Sigmoid colon (tissue), 3 donors: ENCODE measurements around the gene GPC5.

Experiments
- POLR2A ChIP-seq, 2 donors: fragments of 450-650 bp; IDR thresholded peaks; one replicate each; pipeline ENCODE4 v1.6.1; 2016; ENCODE audit warnings: antibody characterized with exemption in 2 of 2, mild to moderate bottlenecking in 2 of 2, moderate library complexity in 2 of 2
- TF ChIP-seq, protein P1 (sequence below), 4 experiments: fragments of 450-650 bp in 3 of 4; fragments of 200-600 bp in 1 of 4; IDR thresholded peaks; one replicate each; pipeline ENCODE4 v1.5.1; 2016 to 2019; ENCODE audit warnings: antibody characterized with exemption in 4 of 4, mild to moderate bottlenecking in 3 of 4, moderate library complexity in 2 of 4

DNA sequence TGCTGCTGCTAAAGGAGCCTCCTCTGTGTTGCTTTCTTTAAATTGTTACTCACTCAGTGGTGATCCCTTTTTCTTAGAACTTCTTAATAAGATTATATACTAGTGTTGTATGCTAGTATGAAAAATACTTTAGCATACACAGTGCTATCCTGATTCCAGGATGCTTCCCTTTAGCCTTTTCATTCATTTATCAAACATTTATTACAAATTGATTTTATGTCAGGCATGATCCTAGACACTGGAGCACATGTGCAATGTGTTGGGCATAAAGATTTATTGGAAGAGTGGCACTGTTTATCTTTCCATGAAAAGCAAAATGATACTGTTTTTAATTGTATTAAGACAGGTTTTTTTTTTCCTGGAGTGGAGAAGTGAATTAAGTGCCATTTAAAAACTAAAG, 249.6 kb downstream of the GPC5 start:
- TF ChIP-seq, protein P1, sequence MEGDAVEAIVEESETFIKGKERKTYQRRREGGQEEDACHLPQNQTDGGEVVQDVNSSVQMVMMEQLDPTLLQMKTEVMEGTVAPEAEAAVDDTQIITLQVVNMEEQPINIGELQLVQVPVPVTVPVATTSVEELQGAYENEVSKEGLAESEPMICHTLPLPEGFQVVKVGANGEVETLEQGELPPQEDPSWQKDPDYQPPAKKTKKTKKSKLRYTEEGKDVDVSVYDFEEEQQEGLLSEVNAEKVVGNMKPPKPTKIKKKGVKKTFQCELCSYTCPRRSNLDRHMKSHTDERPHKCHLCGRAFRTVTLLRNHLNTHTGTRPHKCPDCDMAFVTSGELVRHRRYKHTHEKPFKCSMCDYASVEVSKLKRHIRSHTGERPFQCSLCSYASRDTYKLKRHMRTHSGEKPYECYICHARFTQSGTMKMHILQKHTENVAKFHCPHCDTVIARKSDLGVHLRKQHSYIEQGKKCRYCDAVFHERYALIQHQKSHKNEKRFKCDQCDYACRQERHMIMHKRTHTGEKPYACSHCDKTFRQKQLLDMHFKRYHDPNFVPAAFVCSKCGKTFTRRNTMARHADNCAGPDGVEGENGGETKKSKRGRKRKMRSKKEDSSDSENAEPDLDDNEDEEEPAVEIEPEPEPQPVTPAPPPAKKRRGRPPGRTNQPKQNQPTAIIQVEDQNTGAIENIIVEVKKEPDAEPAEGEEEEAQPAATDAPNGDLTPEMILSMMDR (IDR thresholded peaks at IDR 0.05): no peak
- no peak for TF ChIP-seq POLR2A (IDR thresholded peaks at IDR 0.05)
